Measurements from ENCODE around the gene KNDC1. TPM values are rescaled to one million over a fixed set of nuclear protein-coding genes. Genes with fewer than 3 reads are reported as not detected.

The KNDC1 gene
- total RNA-seq, 2 donors from 2014 or later = 0.59 to 1.8 TPM

GRCh38 chr10:133189256-133189655, 29.2 kb downstream of the KNDC1 start:
- DNase-seq (ENCODE audit: low spot score) = no peak
- H3K27me3 ChIP-seq = no peaks in the 10 kb centered on the region
- H3K4me1 ChIP-seq = no peaks in the 10 kb centered on the region
- H3K27ac ChIP-seq = no peak overlapping the region
- H3K4me3 ChIP-seq = no peak overlapping the region
- TF ChIP-seq CTCF (IDR thresholded peaks at IDR 0.05) = no peak
- H3K36me3 ChIP-seq = no peaks in the 10 kb centered on the region
- peaks cover 0 to 12% of the 10 kb centered on the region in 2 donors for H3K9me3 ChIP-seq

GRCh38 chr10:133189726-133190125, 29.7 kb downstream of the KNDC1 start:
- Histone ChIP-seq H3K27me3 (no peaks in the 10 kb centered on the region), H3K9me3 (peaks cover 0 to 15% of the 10 kb centered on the region in 2 donors), H3K36me3 (no peaks in the 10 kb centered on the region), H3K27ac (no peak overlapping the region), H3K4me1 (no peaks in the 10 kb centered on the region), H3K4me3 (no peak overlapping the region)
- TF ChIP-seq CTCF (IDR thresholded peaks at IDR 0.05) = no peak
- no peak for DNase-seq (ENCODE audit: low spot score)

- H3K27me3 ChIP-seq = no peaks in the 10 kb centered on the region
- no peak for DNase-seq (ENCODE audit: low spot score)
- H3K4me3 ChIP-seq = no peak overlapping the region
- no peak for TF ChIP-seq CTCF (IDR thresholded peaks at IDR 0.05)
- H3K4me1 ChIP-seq = no peaks in the 10 kb centered on the region
- no peak overlapping the region for H3K27ac ChIP-seq
- H3K9me3 ChIP-seq = peaks cover 0 to 15% of the 10 kb centered on the region in 2 donors
- no peaks in the 10 kb centered on the region for H3K36me3 ChIP-seq
Observed at GRCh38 chr10:133190225-133190624, 30.2 kb downstream of the KNDC1 start.

GRCh38 chr10:133191651-133192050, 31.6 kb downstream of the KNDC1 start:
- no peaks in the 10 kb centered on the region for H3K4me1 ChIP-seq
- no peaks in the 10 kb centered on the region for H3K27me3 ChIP-seq
- H3K27ac ChIP-seq = no peak overlapping the region
- no peak overlapping the region for H3K4me3 ChIP-seq
- DNase-seq (ENCODE audit: low spot score) = no peak
- H3K9me3 ChIP-seq = peaks cover 0 to 15% of the 10 kb centered on the region in 2 donors
- no peaks in the 10 kb centered on the region for H3K36me3 ChIP-seq
- no peak for TF ChIP-seq CTCF (IDR thresholded peaks at IDR 0.05)

- Histone ChIP-seq H3K9me3 (peaks cover 0 to 15% of the 10 kb centered on the region in 2 donors), H3K27ac (no peak overlapping the region), H3K27me3 (no peaks in the 10 kb centered on the region), H3K4me1 (no peaks in the 10 kb centered on the region), H3K4me3 (no peak overlapping the region), H3K36me3 (no peaks in the 10 kb centered on the region)
- no peak for TF ChIP-seq CTCF (IDR thresholded peaks at IDR 0.05)
- no peak for DNase-seq (ENCODE audit: low spot score)
Observed at GRCh38 chr10:133194151-133194550, 34.1 kb downstream of the KNDC1 start.

- no peaks in the 10 kb centered on the region for H3K36me3 ChIP-seq
- H3K9me3 ChIP-seq = peaks cover 0 to 15% of the 10 kb centered on the region in 2 donors
- no peak for DNase-seq (ENCODE audit: low spot score)
- H3K4me1 ChIP-seq = no peaks in the 10 kb centered on the region
- no peak overlapping the region for H3K4me3 ChIP-seq
- no peaks in the 10 kb centered on the region for H3K27me3 ChIP-seq
- H3K27ac ChIP-seq = no peak overlapping the region
- TF ChIP-seq CTCF (IDR thresholded peaks at IDR 0.05) = no peak
Observed at GRCh38 chr10:133195096-133195495, 35.1 kb downstream of the KNDC1 start.
